GM12892 (cell line): ENCODE results near the gene SLC30A7.

Source experiments
- DNase-seq: peaks from one replicate; pipeline ENCODE4 v3.0.0; 2011; ENCODE audit not compliant: insufficient read length
- FAIRE-seq: peaks from 2 replicates; lab custom pipeline; 2011; peaks lifted over from hg19 to GRCh38; lab: Jason Lieb, UNC
- POLR2A ChIP-seq: IDR thresholded peaks from 2 replicates; pipeline ENCODE4 v1.6.1; 2011; ENCODE audit warnings: low read depth, low read length, control low read depth
- POLR2AphosphoS5 ChIP-seq: IDR thresholded peaks from 2 replicates; pipeline ENCODE4 v1.6.1; 2011; ENCODE audit warnings: low read depth, low read length, control low read depth
- TAF1 ChIP-seq: IDR thresholded peaks from 2 replicates; pipeline ENCODE4 v1.6.1; 2011; ENCODE audit warnings: low read depth, mild to moderate bottlenecking, control low read depth, low read length, borderline replicate concordance

The SLC30A7 gene

DNA sequence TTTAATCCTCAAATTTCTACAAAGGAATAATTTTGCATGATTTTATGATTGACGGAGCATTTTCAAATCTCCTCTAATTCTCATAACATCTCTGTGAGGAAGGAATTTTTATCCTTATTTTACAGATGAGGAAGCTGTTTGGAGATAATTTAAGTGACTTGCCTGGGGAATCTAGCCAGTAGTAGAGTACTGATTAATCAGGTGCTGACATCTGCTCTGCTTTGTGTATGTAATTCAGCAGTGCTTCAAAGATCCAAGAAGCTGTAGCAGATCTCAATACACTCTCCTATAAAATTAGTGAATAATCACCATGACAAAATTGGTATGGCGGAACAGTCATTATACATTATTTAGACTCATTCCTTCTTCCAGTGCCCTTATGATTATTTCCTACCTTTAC, 83.7 kb downstream of the SLC30A7 start:
- FAIRE-seq (no peak), DNase-seq (no peak)
- TF ChIP-seq POLR2A: no peak
- TF ChIP-seq POLR2AphosphoS5: no peak
- no peak for TF ChIP-seq TAF1

- FAIRE-seq (no peak), DNase-seq (no peak)
- TF ChIP-seq POLR2AphosphoS5: no peak
- TF ChIP-seq POLR2A: no peak
- TF ChIP-seq TAF1: no peak
Measured at GRCh38 chr1:100982793-100983192, 86.9 kb downstream of the SLC30A7 start.

DNA sequence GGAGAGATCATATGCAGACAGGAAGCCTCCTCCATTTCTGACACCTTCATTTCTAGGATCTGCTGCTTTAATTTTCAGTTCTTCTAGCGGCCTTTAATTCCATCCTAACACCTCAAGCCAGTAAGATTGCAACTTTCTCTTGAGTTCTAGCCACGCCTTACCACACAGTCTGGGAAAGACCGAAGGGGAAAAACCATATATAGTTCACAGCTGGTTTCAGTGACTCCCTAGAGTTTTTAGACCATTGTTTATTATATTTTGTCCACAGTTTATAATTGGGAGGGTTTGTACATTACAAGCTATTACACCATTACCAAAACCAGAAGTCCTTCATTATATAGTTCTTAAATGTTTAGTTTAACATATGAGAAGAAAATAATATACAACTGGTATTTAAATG, 92.2 kb downstream of the SLC30A7 start:
- DNase-seq (no peak), FAIRE-seq (no peak)
- no peak for TF ChIP-seq POLR2AphosphoS5
- no peak for TF ChIP-seq POLR2A
- no peak for TF ChIP-seq TAF1

DNA sequence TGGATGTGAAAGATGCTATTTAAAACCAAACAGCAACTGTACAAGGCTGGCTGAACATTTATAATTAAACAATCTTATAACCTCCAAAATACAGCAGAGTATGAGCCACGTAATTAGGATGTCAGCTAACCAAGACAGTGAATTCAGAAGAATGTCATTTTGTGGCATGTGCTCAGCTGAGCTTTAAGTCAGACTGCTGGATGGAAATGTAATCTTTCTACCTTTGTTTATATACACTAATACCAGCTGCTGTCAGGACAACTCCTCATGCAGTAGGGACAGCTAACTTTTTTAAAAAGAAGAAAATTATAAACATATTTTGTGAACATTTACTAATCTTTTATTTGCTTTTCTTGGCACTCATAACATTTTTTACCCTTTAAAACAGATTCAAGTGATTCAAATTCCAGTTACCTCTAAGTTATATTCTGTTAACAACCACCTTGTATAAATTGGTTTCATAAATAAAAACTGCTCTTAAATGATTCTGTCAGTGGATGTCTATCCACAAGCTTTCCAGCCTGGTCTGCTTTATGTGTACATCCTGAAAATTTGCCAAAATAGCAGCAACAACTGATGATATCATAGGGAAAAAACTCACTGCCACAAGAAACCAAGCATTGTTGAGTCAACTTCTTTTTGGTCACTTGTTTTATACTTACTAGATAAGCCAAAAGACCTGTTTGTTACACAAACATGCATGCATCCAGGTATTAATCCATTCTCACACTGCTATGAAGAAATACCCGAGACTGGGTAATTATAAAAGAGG, 93.6 kb downstream of the SLC30A7 start:
- DNase-seq (no peak), FAIRE-seq (no peak)
- TF ChIP-seq TAF1 (no peak), POLR2AphosphoS5 (no peak), POLR2A (no peak)

DNA sequence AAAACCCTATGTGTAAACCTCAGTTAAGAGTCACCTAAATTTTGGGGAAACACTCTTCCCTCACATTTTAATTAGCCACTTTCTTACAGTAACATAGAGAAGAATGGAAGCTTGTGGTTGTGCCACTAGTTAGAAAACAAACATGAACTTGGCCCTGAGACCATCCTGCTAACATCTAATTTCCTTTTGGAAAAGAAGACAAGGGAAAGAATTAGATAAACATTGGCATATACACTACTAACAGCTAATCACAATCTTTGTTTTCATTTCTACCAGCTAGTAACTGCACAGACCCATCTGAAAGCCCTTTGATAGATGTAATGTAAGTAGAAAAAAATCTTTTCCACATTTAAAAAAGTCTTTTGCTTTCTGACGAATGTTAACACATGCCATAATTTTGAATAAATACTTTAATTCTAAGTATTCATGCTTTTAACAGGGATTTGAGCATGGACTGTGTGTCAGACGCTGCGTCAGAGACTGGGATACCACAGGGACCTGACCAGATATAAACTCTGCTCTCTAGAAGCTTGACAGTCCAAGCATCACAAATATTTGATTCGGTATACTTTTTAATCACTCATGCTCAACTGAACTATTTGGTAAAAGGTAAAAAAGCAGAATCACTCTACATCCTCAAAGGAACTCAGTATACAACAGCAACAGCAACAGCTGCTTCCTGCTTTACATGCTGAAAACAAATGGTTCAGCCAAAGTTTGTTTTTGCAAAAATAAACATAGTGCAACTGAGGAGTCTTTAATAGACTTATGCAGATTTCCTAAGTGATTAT, 99.5 kb downstream of the SLC30A7 start:
- TF ChIP-seq POLR2A: no peak
- TF ChIP-seq TAF1: no peak
- no peak for TF ChIP-seq POLR2AphosphoS5
- peak; percentile 51 for FAIRE-seq
- DNase-seq: no peak

GRCh38 chr1:100998426-100998825, 102.5 kb downstream of the SLC30A7 start:
- TF ChIP-seq POLR2AphosphoS5: no peak
- TF ChIP-seq POLR2A: no peak
- no peak for TF ChIP-seq TAF1
- FAIRE-seq (no peak), DNase-seq (no peak)

DNA sequence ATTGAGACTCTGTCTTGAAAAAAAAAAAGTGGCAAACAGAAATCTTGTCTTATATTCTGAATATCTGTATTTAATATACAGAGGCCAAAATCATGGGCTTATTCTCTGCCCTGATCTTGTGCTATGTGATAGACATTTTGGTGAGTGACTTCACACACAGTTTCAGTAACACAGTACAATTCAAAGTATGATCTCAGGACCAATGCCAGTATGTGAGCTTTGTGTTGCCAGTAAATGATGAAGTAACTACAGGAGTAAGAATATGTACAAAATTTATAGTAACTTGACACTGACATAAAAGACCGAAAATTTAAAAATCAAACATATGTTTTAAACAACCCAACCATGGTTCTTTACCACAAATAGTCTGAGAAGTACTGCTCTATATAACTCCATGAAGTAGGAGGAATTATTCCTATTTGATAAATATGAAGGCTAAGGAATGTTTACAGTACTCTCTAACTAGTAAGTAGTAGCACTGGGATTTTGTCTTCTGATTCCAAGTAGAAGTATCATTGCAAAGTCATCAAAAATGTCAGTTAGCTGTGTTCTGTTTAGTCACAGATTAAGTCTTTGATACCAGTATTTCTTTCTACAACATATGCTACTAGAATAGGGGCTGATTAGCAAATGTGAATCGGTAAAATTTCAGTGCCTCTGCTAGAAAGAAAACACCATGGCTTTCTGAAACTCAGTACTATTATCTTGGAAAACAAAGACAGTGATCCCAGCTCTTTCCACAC, 104.4 kb downstream of the SLC30A7 start:
- no peak for DNase-seq
- FAIRE-seq: no peak
- TF ChIP-seq POLR2AphosphoS5 (no peak), TAF1 (no peak), POLR2A (no peak)

DNA sequence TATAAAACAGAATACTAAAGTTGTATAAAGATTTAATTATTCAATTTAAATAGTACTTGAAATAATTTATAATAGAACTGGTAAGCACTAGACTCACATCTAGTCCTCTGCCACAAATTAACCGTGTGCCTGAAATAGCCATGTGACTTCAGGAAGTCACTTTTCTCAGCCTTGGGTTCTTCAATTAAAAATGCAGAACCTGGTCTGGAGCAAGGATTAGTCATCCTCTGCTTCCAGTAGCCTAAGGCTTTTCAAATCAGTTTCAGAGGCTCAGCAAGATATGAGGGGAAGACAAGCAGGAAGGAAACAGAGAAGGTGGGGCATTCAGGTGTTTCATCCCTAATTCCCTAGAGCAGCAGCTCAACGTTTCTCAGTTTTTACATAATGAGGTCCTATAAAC, 106.7 kb downstream of the SLC30A7 start:
- TF ChIP-seq TAF1: no peak
- no peak for TF ChIP-seq POLR2AphosphoS5
- no peak for TF ChIP-seq POLR2A
- peak; percentile 17 for FAIRE-seq
- DNase-seq: no peak

GRCh38 chr1:101003012-101003650, 107.2 kb downstream of the SLC30A7 start:
- peak; percentile 65 for FAIRE-seq
- TF ChIP-seq POLR2A (no peak), TAF1 (no peak), POLR2AphosphoS5 (no peak)
- DNase-seq: no peak

DNA sequence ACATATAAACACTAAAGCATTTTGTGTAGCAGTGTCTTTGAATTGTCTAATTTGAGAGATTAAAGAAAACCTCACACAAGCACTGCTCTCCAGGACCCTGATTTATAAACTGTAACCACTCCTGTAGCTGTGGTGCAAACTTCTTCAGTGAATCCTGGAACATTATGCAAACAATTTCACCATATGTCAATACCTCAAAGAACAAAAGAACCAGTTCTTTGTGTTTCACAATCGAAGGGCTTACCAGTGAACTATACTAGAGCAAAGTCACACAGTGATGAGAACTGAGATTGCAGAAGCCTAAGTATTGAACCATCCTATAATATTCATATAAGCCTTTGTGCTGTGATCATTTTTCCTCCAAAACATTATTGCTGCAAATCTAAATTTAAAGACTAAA, 108.2 kb downstream of the SLC30A7 start:
- no peak for DNase-seq
- TF ChIP-seq TAF1: no peak
- no peak for TF ChIP-seq POLR2AphosphoS5
- no peak for TF ChIP-seq POLR2A
- FAIRE-seq: peak; percentile 64
